T-helper 17 cell (primary cell): Measurements from ENCODE around the gene NKX2-2. TPM values are rescaled to one million over a fixed set of nuclear protein-coding genes. Genes with fewer than 3 reads are reported as not detected.

ENCODE experiments used
- ATAC-seq: fragments of 150-1000 bp; cut with Tn5 transposase; 2 replicates; pipeline ENCODE4 v1.10.0; 2021; ENCODE audit warnings: mild to moderate bottlenecking, moderate library complexity
- DNase-seq, 3 donors: peaks; one replicate each; pipeline versions ENCODE4 v3.0.0 to v3.0.0-alpha.2; 2020 to 2021
- H3K9me3 ChIP-seq: one replicate; pipeline ENCODE4 v1.7.0; 2013; ENCODE audit warnings: low read length, mild to moderate bottlenecking; ENCODE audit not compliant: control insufficient read depth, poor library complexity, severe bottlenecking
- H3K27ac Mint-ChIP-seq: one replicate; pipeline ENCODE4 v1.8.0; 2022; ENCODE audit warnings: mild to moderate bottlenecking, moderate library complexity, mixed read lengths
- H3K27me3 Mint-ChIP-seq: one replicate; pipeline ENCODE4 v1.8.0; 2022; ENCODE audit warnings: mixed read lengths
- H3K36me3 Mint-ChIP-seq: one replicate; pipeline ENCODE4 v1.8.0; 2022; ENCODE audit warnings: low read depth, mixed read lengths
- H3K4me1 Mint-ChIP-seq: one replicate; pipeline ENCODE4 v1.8.0; 2022; ENCODE audit warnings: mild to moderate bottlenecking, mixed read lengths
- H3K4me3 Mint-ChIP-seq: one replicate; pipeline ENCODE4 v1.8.0; 2022; ENCODE audit warnings: mild to moderate bottlenecking, moderate library complexity, mixed read lengths
- total RNA-seq, 4 donors: library from RNA in 2 of 4; stranded (reverse) in 2 of 4; gene quantifications; one replicate each; pipeline ENCODE4 v1.2.3 and lab custom pipeline; 2022 to 2026

Gene NKX2-2
- total RNA-seq, 2 donors from 2014 or later = not detected

GRCh38 chr20:21509597-21510371 lies 4.1 kb downstream of the NKX2-2 start:
- H3K9me3 ChIP-seq = no peaks in the 10 kb centered on the region
- ATAC-seq (no peak), DNase-seq (no peak)
- no peaks in the 10 kb centered on the region for H3K36me3 Mint-ChIP-seq
- H3K4me3 Mint-ChIP-seq = peak overlapping the region; percentile 85
- peaks cover 60% of the 10 kb centered on the region for H3K27me3 Mint-ChIP-seq
- no peak overlapping the region for H3K27ac Mint-ChIP-seq
- H3K4me1 Mint-ChIP-seq = peaks cover 26% of the 10 kb centered on the region

- H3K27ac Mint-ChIP-seq = no peak overlapping the region
These were observed 4.7 kb downstream of the NKX2-2 start for GRCh38 chr20:21509079-21509596.

GRCh38 chr20:21508230-21509078 lies 5.4 kb downstream of the NKX2-2 start:
- no peak for DNase-seq
- H3K27ac Mint-ChIP-seq = peak overlapping the region; percentile 74
- no peak for ATAC-seq
- H3K9me3 ChIP-seq = no peaks in the 10 kb centered on the region
- peak overlapping the region; percentile 85 for H3K4me3 Mint-ChIP-seq
- H3K4me1 Mint-ChIP-seq = peaks cover 20% of the 10 kb centered on the region
- H3K27me3 Mint-ChIP-seq = peaks cover 73% of the 10 kb centered on the region
- no peaks in the 10 kb centered on the region for H3K36me3 Mint-ChIP-seq

More at GRCh38 chr20:21509079-21509596, 4.7 kb downstream of the NKX2-2 start:
- DNase-seq = no peak
- Mint-ChIP-seq H3K4me1 (peaks cover 23% of the 10 kb centered on the region), H3K4me3 (peak overlapping the region; percentile 85), H3K27me3 (peaks cover 67% of the 10 kb centered on the region), H3K36me3 (no peaks in the 10 kb centered on the region)
- no peaks in the 10 kb centered on the region for H3K9me3 ChIP-seq
- ATAC-seq = no peak

GRCh38 chr20:21507400-21508229 lies 6.2 kb downstream of the NKX2-2 start:
- ATAC-seq = no peak
- H3K27me3 Mint-ChIP-seq = peaks cover 77% of the 10 kb centered on the region
- peak overlapping the region; percentile 74 for H3K27ac Mint-ChIP-seq
- no peaks in the 10 kb centered on the region for H3K36me3 Mint-ChIP-seq
- no peaks in the 10 kb centered on the region for H3K9me3 ChIP-seq
- H3K4me3 Mint-ChIP-seq = no peak overlapping the region
- DNase-seq = no peak
- peaks cover 17% of the 10 kb centered on the region for H3K4me1 Mint-ChIP-seq

- DNase-seq (peak; percentile 52 to 73 (median 61)), ATAC-seq (peak; percentile 83)
- no peaks in the 10 kb centered on the region for H3K9me3 ChIP-seq
- H3K36me3 Mint-ChIP-seq = no peaks in the 10 kb centered on the region
- peak overlapping the region; percentile 81 for H3K4me3 Mint-ChIP-seq
- peaks cover 17% of the 10 kb centered on the region for H3K4me1 Mint-ChIP-seq
- H3K27ac Mint-ChIP-seq = peak overlapping the region; percentile 74
- peaks cover 78% of the 10 kb centered on the region for H3K27me3 Mint-ChIP-seq
These were observed 7.9 kb downstream of the NKX2-2 start for GRCh38 chr20:21505810-21506530.

GRCh38 chr20:21505161-21505809 lies 8.6 kb downstream of the NKX2-2 start:
- H3K4me3 Mint-ChIP-seq = peak overlapping the region; percentile 81
- ATAC-seq (peak; percentile 76), DNase-seq (peak; percentile 61 to 79 (median 68))
- H3K4me1 Mint-ChIP-seq = peaks cover 15% of the 10 kb centered on the region
- H3K27me3 Mint-ChIP-seq = peaks cover 82% of the 10 kb centered on the region
- no peak overlapping the region for H3K27ac Mint-ChIP-seq
- H3K9me3 ChIP-seq = no peaks in the 10 kb centered on the region
- no peaks in the 10 kb centered on the region for H3K36me3 Mint-ChIP-seq

GRCh38 chr20:21504323-21504722 lies 9.5 kb downstream of the NKX2-2 start:
- H3K4me3 Mint-ChIP-seq = peak overlapping the region; percentile 25
- no peak overlapping the region for H3K27ac Mint-ChIP-seq
- H3K4me1 Mint-ChIP-seq = peaks cover 10% of the 10 kb centered on the region
- no peaks in the 10 kb centered on the region for H3K9me3 ChIP-seq
- DNase-seq (no peak), ATAC-seq (no peak)
- peaks cover 79% of the 10 kb centered on the region for H3K27me3 Mint-ChIP-seq
- H3K36me3 Mint-ChIP-seq = no peaks in the 10 kb centered on the region

- peaks cover 10% of the 10 kb centered on the region for H3K4me1 Mint-ChIP-seq
- no peaks in the 10 kb centered on the region for H3K9me3 ChIP-seq
- ATAC-seq (no peak), DNase-seq (no peak)
- H3K27ac Mint-ChIP-seq = no peak overlapping the region
- H3K4me3 Mint-ChIP-seq = no peak overlapping the region
- no peaks in the 10 kb centered on the region for H3K36me3 Mint-ChIP-seq
- H3K27me3 Mint-ChIP-seq = peaks cover 77% of the 10 kb centered on the region
These were observed 10.5 kb downstream of the NKX2-2 start for GRCh38 chr20:21503345-21503744.

GRCh38 chr20:21501184-21501583 lies 12.7 kb downstream of the NKX2-2 start:
- H3K27me3 Mint-ChIP-seq = peaks cover 66% of the 10 kb centered on the region
- H3K27ac Mint-ChIP-seq = no peak overlapping the region
- no peaks in the 10 kb centered on the region for H3K9me3 ChIP-seq
- peaks cover 4% of the 10 kb centered on the region for H3K36me3 Mint-ChIP-seq
- peaks cover 2% of the 10 kb centered on the region for H3K4me1 Mint-ChIP-seq
- H3K4me3 Mint-ChIP-seq = no peak overlapping the region
- ATAC-seq (no peak), DNase-seq (no peak)

- H3K27me3 Mint-ChIP-seq = peaks cover 68% of the 10 kb centered on the region
- no peaks in the 10 kb centered on the region for H3K9me3 ChIP-seq
- no peak for ATAC-seq
- peaks cover 6% of the 10 kb centered on the region for H3K36me3 Mint-ChIP-seq
- H3K4me1 Mint-ChIP-seq = peaks cover 2% of the 10 kb centered on the region
- no peak for DNase-seq
- H3K4me3 Mint-ChIP-seq = no peak overlapping the region
- H3K27ac Mint-ChIP-seq = no peak overlapping the region
These were observed 13.3 kb downstream of the NKX2-2 start for GRCh38 chr20:21500599-21500998.

GRCh38 chr20:21499641-21500040 lies 14.2 kb downstream of the NKX2-2 start:
- ATAC-seq (no peak), DNase-seq (no peak)
- no peaks in the 10 kb centered on the region for H3K9me3 ChIP-seq
- H3K27ac Mint-ChIP-seq = no peak overlapping the region
- H3K4me1 Mint-ChIP-seq = no peaks in the 10 kb centered on the region
- peaks cover 68% of the 10 kb centered on the region for H3K27me3 Mint-ChIP-seq
- H3K4me3 Mint-ChIP-seq = no peak overlapping the region
- H3K36me3 Mint-ChIP-seq = peaks cover 7% of the 10 kb centered on the region

GRCh38 chr20:21498635-21499034 lies 15.2 kb downstream of the NKX2-2 start:
- ATAC-seq = no peak
- Mint-ChIP-seq H3K36me3 (peaks cover 7% of the 10 kb centered on the region), H3K27me3 (peaks cover 67% of the 10 kb centered on the region)

More at GRCh38 chr20:21498635-21499034, 15.2 kb downstream of the NKX2-2 start:
- no peak overlapping the region for H3K27ac Mint-ChIP-seq
- H3K9me3 ChIP-seq = no peaks in the 10 kb centered on the region
- no peak overlapping the region for H3K4me3 Mint-ChIP-seq
- DNase-seq = no peak
- H3K4me1 Mint-ChIP-seq = no peaks in the 10 kb centered on the region
